ENCODE data around the gene LGI2. TPM values are rescaled to one million over a fixed set of nuclear protein-coding genes. Genes with fewer than 3 reads are reported as not detected.
"Not testable (repeated sequence)": the region's sequence is repeated elsewhere in the genome, so short reads cannot be mapped to it uniquely, and the experiment has no call there.

LGI2 gene
- total RNA-seq, 3 donors from 2014 or later = not detected

- Mint-ChIP-seq H3K27me3 (ENCODE audit: low read depth) (peaks cover 11% of the 10 kb centered on the region), H3K4me3 (no peak overlapping the region), H3K4me1 (ENCODE audit: low read depth) (no peaks in the 10 kb centered on the region), H3K36me3 (ENCODE audit: insufficient read depth) (no peaks in the 10 kb centered on the region), H3K9me3 (no peaks in the 10 kb centered on the region)
- ATAC-seq (no peak), DNase-seq (no peak)
These were observed 30.2 kb upstream of the LGI2 start for GRCh38 chr4:25060963-25061340.

- no peaks in the 10 kb centered on the region for H3K4me1 Mint-ChIP-seq (ENCODE audit: low read depth)
- H3K27me3 Mint-ChIP-seq (ENCODE audit: low read depth) = peaks cover 11% of the 10 kb centered on the region
- ATAC-seq (no peak), DNase-seq (no peak)
- H3K4me3 Mint-ChIP-seq = no peak overlapping the region
- H3K9me3 Mint-ChIP-seq = no peaks in the 10 kb centered on the region
- H3K36me3 Mint-ChIP-seq (ENCODE audit: insufficient read depth) = no peaks in the 10 kb centered on the region
These were observed 29.7 kb upstream of the LGI2 start for GRCh38 chr4:25060241-25060962.

DNA sequence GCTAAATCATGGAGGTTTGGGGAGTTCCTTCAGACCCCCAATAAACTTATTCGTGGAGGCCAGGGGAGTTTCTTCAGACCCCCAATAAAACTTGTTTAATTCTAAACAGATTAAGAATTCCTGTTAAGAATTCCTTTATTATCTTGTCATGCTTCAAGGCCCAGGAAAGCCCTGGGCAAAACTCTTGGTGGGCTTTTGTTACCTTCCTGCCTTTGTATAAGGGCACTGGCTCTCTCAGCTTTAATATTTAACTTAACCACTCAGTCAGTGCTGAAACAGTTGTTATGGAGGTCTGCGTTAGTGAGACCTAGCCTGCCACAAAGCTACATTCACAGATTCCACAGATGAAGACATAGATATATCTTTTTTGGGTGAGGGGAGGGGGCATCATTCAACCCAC, 29.0 kb upstream of the LGI2 start:
- Mint-ChIP-seq H3K4me1 (ENCODE audit: low read depth) (no peaks in the 10 kb centered on the region), H3K9me3 (no peaks in the 10 kb centered on the region), H3K4me3 (no peak overlapping the region), H3K36me3 (ENCODE audit: insufficient read depth) (no peaks in the 10 kb centered on the region), H3K27me3 (ENCODE audit: low read depth) (peaks cover 15% of the 10 kb centered on the region)
- DNase-seq (no peak), ATAC-seq (no peak)

DNA sequence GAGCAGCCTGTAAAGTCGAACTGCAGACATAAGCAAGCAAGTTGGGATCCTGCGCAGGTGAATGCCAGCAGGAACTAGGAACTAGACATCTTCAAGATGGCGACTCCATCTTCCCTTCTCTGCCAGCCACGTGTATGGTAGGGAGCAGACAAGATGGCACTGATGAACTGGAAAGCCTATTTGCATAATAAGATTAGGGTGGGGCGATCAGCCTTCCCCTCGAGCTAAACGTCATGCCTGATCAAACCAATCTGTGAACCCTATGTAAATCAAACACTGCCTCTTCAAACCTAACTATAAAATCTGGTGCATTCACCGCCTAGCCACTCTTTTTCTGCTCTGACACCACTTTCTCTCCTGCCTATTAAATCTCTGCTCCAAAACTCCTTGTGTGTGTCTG, 28.1 kb upstream of the LGI2 start:
- ATAC-seq (no peak), DNase-seq (no peak)
- no peaks in the 10 kb centered on the region for H3K9me3 Mint-ChIP-seq
- no peaks in the 10 kb centered on the region for H3K36me3 Mint-ChIP-seq (ENCODE audit: insufficient read depth)
- no peaks in the 10 kb centered on the region for H3K4me1 Mint-ChIP-seq (ENCODE audit: low read depth)
- H3K27me3 Mint-ChIP-seq (ENCODE audit: low read depth) = peaks cover 18% of the 10 kb centered on the region
- H3K4me3 Mint-ChIP-seq = no peak overlapping the region

DNA sequence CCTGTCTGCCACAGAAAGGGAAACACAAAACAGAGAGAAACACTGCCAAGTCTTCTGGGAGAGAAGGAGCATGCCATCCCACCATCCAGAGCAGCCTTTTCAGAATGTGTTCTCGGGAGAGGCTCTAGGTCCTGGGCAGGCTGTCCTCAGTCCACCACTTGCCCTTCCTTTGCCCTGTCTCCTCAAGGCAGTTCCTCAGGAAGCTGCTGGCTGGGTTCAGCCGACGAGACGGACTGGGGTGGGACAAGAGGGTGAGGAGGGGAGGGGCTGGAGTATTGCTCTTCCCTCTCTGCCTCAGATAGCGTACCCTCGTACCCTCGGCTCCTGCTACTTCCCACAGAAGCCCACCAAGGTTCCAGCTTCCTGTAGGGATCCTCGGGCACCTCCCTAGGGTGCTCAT, 26.6 kb upstream of the LGI2 start:
- H3K27me3 Mint-ChIP-seq (ENCODE audit: low read depth) = peaks cover 17% of the 10 kb centered on the region
- DNase-seq = no peak
- no peaks in the 10 kb centered on the region for H3K4me1 Mint-ChIP-seq (ENCODE audit: low read depth)
- no peak for ATAC-seq
- H3K4me3 Mint-ChIP-seq = no peak overlapping the region
- H3K9me3 Mint-ChIP-seq = no peaks in the 10 kb centered on the region
- H3K36me3 Mint-ChIP-seq (ENCODE audit: insufficient read depth) = no peaks in the 10 kb centered on the region

GRCh38 chr4:25052037-25052436, 21.3 kb upstream of the LGI2 start:
- peaks cover 18% of the 10 kb centered on the region for H3K27me3 Mint-ChIP-seq (ENCODE audit: low read depth)
- not testable (repeated sequence) for H3K36me3 Mint-ChIP-seq (ENCODE audit: insufficient read depth); H3K4me1 Mint-ChIP-seq (ENCODE audit: low read depth); ATAC-seq; DNase-seq; H3K4me3 Mint-ChIP-seq; H3K9me3 Mint-ChIP-seq

DNA sequence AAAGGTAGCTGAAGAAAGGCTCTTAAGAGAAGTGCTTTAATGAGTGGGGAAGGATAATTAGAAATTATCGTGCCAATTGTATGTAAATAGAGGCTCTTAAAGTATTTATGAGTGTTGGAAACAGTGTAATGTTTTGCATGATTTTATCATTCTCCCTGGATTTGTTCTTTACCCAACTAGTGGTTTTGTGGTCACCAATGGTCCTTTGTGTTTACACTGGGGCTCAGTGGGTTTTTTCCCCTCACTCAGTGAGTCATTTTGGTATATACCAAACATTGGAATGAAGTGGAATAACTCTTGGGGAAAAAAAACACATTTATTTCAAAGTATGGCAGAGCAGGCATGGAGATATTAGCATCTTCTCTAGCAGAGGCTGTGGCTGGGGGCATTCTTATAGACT, 20.8 kb upstream of the LGI2 start:
- Mint-ChIP-seq H3K9me3 (no peaks in the 10 kb centered on the region), H3K4me1 (ENCODE audit: low read depth) (no peaks in the 10 kb centered on the region), H3K27me3 (ENCODE audit: low read depth) (peaks cover 17% of the 10 kb centered on the region), H3K4me3 (no peak overlapping the region), H3K36me3 (ENCODE audit: insufficient read depth) (no peaks in the 10 kb centered on the region)
- DNase-seq (no peak), ATAC-seq (no peak)

GRCh38 chr4:25050370-25051078, 19.8 kb upstream of the LGI2 start:
- H3K9me3 Mint-ChIP-seq = no peaks in the 10 kb centered on the region
- no peak for DNase-seq
- H3K27me3 Mint-ChIP-seq (ENCODE audit: low read depth) = peaks cover 16% of the 10 kb centered on the region

DNA sequence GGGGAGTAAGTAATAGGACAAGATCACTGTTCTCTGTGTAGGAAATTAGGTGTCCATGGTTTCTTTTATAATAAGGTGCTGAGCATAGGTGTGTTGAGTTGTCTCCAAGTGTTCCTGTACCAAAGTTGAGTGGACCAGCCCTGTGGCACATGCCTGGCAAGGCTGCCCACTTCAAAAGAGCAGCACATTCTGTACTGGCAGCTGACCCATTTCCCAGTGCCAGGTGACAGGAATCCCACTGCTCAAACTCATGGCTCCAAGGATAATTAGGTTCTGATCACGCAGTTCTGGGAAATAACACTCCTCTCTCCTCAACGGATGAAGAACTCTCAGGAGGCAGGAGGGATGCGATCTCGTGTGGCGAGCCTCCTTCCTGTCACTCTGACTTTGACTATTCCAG, 12.8 kb upstream of the LGI2 start:
- H3K9me3 Mint-ChIP-seq = no peaks in the 10 kb centered on the region
- H3K4me3 Mint-ChIP-seq = no peak overlapping the region
- H3K36me3 Mint-ChIP-seq (ENCODE audit: insufficient read depth) = no peaks in the 10 kb centered on the region
- DNase-seq (no peak), ATAC-seq (no peak)
- H3K4me1 Mint-ChIP-seq (ENCODE audit: low read depth) = no peaks in the 10 kb centered on the region
- peaks cover 15% of the 10 kb centered on the region for H3K27me3 Mint-ChIP-seq (ENCODE audit: low read depth)

More at GRCh38 chr4:25050370-25051078, 19.8 kb upstream of the LGI2 start:
- no peaks in the 10 kb centered on the region for H3K4me1 Mint-ChIP-seq (ENCODE audit: low read depth)
- no peak overlapping the region for H3K4me3 Mint-ChIP-seq
- no peaks in the 10 kb centered on the region for H3K36me3 Mint-ChIP-seq (ENCODE audit: insufficient read depth)
- no peak for ATAC-seq

- no peak overlapping the region for H3K4me3 Mint-ChIP-seq
- no peaks in the 10 kb centered on the region for H3K36me3 Mint-ChIP-seq (ENCODE audit: insufficient read depth)
- peaks cover 6% of the 10 kb centered on the region for H3K4me1 Mint-ChIP-seq (ENCODE audit: low read depth)
- DNase-seq (no peak), ATAC-seq (no peak)
- peaks cover 9% of the 10 kb centered on the region for H3K9me3 Mint-ChIP-seq
- H3K27me3 Mint-ChIP-seq (ENCODE audit: low read depth) = peaks cover 57% of the 10 kb centered on the region
These were observed 2.8 kb upstream of the LGI2 start for GRCh38 chr4:25033526-25033925.

DNA sequence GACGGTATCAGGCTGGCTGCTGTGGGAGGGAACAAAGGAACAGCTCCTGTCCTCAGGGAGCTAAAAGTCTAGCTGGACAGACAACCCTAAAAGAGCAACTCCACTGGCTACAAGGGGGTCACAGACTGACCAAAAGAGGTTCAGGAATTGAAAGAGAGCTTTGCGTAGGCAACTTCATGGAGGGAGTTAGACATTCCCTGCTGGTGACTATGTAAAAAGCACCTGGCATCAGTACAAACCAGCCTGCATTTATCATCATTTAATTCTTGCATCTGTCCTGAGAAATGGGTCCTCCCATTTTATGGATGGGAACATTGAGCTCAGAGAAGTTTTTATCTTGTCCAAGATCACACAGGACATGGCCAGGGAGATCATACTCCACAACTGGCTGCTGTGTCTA, 1.4 kb upstream of the LGI2 start:
- Mint-ChIP-seq H3K4me1 (ENCODE audit: low read depth) (peaks cover 6% of the 10 kb centered on the region), H3K4me3 (no peak overlapping the region), H3K9me3 (peaks cover 9% of the 10 kb centered on the region), H3K27me3 (ENCODE audit: low read depth) (peaks cover 67% of the 10 kb centered on the region), H3K36me3 (ENCODE audit: insufficient read depth) (no peaks in the 10 kb centered on the region)
- no peak for ATAC-seq
- no peak for DNase-seq

DNA sequence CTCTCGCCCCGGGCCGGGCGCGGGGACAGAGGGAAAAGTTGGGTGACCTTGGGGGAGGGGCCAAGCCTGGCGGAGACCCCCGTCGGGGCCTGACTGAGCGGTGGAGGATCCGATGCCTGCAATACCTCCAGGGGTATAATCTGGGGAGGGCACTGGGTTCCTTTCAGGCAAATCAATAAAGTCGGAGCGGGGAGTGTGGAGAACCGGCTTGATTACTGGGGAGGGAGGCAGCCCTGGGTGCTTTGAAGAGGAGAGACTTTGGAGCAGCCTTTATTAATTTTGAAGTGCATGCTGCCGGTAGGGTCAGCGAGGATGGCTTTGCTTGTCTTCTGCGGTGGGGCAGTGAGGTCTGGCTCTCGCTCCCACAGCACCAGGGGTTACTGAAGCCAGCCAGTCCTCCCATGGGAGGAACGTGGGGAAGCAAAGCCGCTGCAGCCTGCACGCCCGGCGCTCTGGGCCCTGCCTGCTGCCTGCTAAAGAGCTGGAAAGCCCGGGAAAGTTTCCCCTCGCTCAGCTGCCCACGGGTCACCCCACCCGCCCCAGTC, 403 bp upstream of the LGI2 start:
- H3K4me1 Mint-ChIP-seq (ENCODE audit: low read depth) = peaks cover 6% of the 10 kb centered on the region
- no peak overlapping the region for H3K4me3 Mint-ChIP-seq
- ATAC-seq = peak in 1 of 2 donors; percentile 11
- no peaks in the 10 kb centered on the region for H3K36me3 Mint-ChIP-seq (ENCODE audit: insufficient read depth)
- H3K9me3 Mint-ChIP-seq = peaks cover 9% of the 10 kb centered on the region
- H3K27me3 Mint-ChIP-seq (ENCODE audit: low read depth) = peaks cover 68% of the 10 kb centered on the region
- no peak for DNase-seq

DNA sequence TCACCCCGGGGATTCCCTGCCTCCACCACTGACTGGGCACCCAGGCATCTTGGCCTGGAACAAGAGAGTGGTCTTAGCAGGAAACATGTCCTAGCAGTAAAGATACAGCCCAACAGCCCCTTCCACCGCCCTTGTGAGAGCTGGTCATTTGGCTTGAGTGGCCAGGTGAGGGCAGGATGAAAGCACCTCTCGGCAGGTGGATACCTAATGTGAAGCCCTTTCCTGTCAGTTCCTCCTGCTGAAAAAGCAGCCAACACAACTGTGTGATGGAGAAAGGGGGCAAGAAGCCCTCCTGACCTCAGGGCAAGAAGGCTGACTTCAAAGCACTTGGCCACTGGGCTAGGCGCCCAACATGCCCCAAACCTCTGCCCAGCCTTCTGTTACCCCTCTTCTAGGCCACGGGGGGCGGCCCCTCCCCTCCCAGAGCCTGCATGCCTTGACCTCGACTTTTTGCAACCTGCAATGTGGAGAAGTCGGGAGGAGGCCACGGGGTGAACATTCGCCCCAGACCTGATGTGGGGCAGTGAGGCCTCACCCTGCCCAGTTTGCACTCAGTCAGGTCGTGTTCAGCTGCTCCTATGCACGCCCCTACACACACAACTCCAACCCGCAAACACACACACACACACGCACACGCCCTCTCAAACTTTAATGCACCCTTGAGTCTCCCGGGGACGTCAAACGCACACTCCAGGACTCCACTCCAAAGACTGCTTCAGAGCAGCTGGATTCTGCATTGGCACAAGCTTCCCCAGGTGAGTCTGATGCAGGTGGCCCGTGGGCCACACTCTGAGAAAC, 1.1 kb downstream of the LGI2 start:
- peaks cover 68% of the 10 kb centered on the region for H3K27me3 Mint-ChIP-seq (ENCODE audit: low read depth)
- no peaks in the 10 kb centered on the region for H3K36me3 Mint-ChIP-seq (ENCODE audit: insufficient read depth)
- H3K4me1 Mint-ChIP-seq (ENCODE audit: low read depth) = peaks cover 6% of the 10 kb centered on the region
- ATAC-seq (no peak), DNase-seq (no peak)
- H3K9me3 Mint-ChIP-seq = peaks cover 9% of the 10 kb centered on the region
- no peak overlapping the region for H3K4me3 Mint-ChIP-seq

GRCh38 chr4:25028851-25029250, 1.9 kb downstream of the LGI2 start:
- ATAC-seq (no peak), DNase-seq (no peak)
- no peaks in the 10 kb centered on the region for H3K36me3 Mint-ChIP-seq (ENCODE audit: insufficient read depth)
- peaks cover 6% of the 10 kb centered on the region for H3K4me1 Mint-ChIP-seq (ENCODE audit: low read depth)
- peaks cover under 1% of the 10 kb centered on the region for H3K9me3 Mint-ChIP-seq
- H3K4me3 Mint-ChIP-seq = no peak overlapping the region
- peaks cover 65% of the 10 kb centered on the region for H3K27me3 Mint-ChIP-seq (ENCODE audit: low read depth)

Data from activated T-cell treated with anti-CD3 and anti-CD28 coated beads, Interleukin-2, amount 50 U/mL, for 4 hours (primary cell).